ENCODE results near the gene ID2.

The ID2 gene

GRCh38 chr2:8681786-8682692 is at the start of gene ID2:
Gene ID2, plus strand, starts transcription at chr2:8682056. Its CDS starts 110 bp downstream, at chr2:8682166.
- peak; percentile 97 for DNase-seq

GRCh38 chr2:8632755-8633154 is 49.1 kb upstream of the ID2 start:
- DNase-seq: no peak

- DNase-seq: no peak
These were observed 48.6 kb upstream of the ID2 start for GRCh38 chr2:8633186-8633734.

- no peak for DNase-seq
These were observed 48.0 kb upstream of the ID2 start for GRCh38 chr2:8633735-8634313.

- DNase-seq: no peak
These were observed 47.2 kb upstream of the ID2 start for GRCh38 chr2:8634466-8635172.

GRCh38 chr2:8636041-8636491 is 45.8 kb upstream of the ID2 start:
- no peak for DNase-seq

- no peak for DNase-seq
These were observed 44.9 kb upstream of the ID2 start for GRCh38 chr2:8636721-8637636.

- no peak for DNase-seq
These were observed 43.5 kb upstream of the ID2 start for GRCh38 chr2:8638327-8638726.

- no peak for DNase-seq
These were observed 42.7 kb upstream of the ID2 start for GRCh38 chr2:8639122-8639635.

- no peak for DNase-seq
These were observed 41.4 kb upstream of the ID2 start for GRCh38 chr2:8640498-8640897.

- no peak for DNase-seq
These were observed 40.4 kb upstream of the ID2 start for GRCh38 chr2:8641301-8641965.

GRCh38 chr2:8642366-8643068 is 39.3 kb upstream of the ID2 start:
- DNase-seq: no peak

- DNase-seq: no peak
These were observed 38.4 kb upstream of the ID2 start for GRCh38 chr2:8643250-8643995.

GRCh38 chr2:8643996-8644356 is 37.9 kb upstream of the ID2 start:
- no peak for DNase-seq

- no peak for DNase-seq
These were observed 37.2 kb upstream of the ID2 start for GRCh38 chr2:8644605-8645175.

GRCh38 chr2:8645176-8645831 is 36.6 kb upstream of the ID2 start:
- no peak for DNase-seq

- no peak for DNase-seq
These were observed 35.0 kb upstream of the ID2 start for GRCh38 chr2:8646731-8647461.

- no peak for DNase-seq
These were observed 34.4 kb upstream of the ID2 start for GRCh38 chr2:8647462-8647857.
